ENCODE data around the gene NF2.

The NF2 gene

DNA sequence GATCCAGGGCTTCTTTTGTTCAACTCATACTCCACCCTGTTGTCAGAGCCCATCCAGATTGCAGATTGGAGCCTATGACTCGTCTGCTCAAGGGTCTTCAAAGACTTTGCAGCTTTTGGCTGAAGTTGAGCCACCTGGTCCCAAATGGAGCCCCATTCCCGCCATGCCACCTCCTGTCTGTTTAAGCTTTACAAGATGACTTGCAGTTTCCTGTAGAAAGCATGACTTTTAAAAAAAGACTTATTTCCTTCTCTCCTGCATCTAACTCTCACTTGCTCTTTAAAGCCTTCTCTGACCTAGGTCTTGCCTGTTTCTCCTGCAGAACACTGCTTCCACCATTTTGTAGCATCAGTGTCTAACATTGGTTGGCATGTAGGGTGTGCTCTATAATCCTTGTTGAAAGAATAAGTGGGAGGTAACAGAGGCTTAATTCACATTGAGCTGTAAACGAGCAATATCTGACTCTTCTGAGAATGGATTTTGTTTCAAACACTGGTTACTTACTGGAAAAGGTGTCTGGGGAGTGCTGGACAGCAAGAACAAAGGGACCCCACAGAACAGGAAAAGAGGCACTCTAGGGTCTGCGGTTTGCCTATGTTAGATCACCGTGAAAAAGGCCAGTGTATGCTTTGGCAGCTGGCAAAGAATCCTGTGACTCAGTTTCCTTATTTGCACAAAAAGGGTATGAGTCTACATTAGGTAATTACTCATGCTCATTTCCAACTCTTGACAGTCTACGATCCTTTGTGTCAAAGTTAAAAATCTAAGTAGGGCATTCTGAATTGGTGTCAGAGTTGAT is 30.3 kb downstream of the NF2 start:
- no peak for DNase-seq

DNA sequence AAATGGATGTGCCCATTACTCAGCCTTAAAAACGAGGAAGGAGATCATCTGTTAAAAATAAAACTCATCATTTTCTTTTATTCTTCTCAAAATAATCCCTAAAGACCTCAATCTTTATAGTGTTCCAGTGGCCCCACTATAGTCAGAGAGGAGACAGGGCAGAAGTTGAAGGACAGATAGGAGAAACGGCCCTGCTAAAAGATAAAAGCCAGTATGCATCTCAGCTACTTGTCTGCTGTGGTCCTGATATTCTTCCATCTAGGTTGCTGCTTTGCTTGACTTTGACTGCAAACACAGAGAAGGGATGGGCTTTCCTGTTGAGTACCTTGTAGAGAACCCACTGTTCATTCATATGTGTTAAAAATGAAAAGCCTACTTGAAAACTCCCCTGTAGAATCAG is 31.4 kb downstream of the NF2 start:
- DNase-seq = no peak

DNA sequence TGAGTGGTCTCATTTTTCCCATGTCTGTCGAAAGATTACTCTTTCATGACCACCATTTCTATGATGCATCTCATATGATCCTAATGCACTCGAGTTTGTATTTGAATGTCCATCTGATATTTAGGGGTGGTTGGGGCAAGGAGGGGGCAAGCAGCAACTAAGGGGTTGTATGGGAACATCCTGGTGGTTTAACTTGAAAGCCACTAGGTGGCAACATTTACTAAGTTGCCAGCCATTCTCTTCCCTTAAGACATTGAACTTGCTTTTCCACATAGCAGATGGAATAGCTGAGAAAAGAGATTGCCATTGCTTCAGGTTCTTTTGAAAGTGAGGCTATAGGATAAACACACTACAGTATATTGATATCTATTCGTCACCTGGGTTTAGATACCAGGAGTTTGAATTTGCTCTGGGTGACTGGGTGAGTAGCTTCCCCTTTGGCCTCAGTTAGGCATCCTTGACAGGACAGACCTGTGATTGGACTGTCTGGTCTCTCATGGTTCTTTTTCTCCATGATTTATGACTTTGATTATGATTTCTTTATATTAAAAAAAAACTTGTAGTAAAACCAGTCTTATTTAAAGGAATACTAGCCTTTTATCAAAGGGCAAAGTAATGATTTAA is 32.4 kb downstream of the NF2 start:
- DNase-seq = no peak

DNA sequence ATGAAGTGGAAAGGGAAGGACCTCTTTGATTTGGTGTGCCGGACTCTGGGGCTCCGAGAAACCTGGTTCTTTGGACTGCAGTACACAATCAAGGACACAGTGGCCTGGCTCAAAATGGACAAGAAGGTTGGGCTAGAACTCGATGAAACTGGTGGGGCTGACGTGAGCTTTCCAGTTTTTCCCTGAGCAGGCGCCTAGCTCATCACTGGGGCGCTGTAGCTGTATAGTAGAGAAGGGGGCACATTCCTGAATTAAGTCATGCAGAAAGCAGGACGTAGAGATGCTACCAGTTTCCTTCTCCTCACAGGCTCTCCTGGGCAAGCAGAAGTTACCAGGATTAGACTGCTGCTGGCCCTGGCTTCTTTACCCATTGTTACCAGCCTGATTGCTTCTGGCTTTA is 33.3 kb downstream of the NF2 start:
- DNase-seq = no peak

DNA sequence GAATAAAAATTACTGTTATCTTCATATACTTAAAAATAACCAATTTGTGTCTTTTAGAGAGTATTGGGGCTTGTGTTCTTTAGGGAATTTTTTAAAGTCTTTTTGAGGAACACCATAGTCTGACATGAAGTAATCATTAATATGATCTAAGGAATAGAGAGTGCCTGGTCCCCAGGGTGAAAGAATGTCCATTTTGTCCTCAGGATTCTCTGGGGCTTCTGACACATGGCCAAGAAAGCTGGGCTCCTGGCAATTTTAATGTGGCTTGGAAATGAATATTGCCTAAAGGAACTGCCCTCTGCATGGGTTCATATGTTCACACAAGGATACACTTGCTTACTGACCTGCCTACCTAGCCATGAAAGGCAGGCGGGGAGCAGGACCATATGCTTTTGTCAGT is 33.7 kb downstream of the NF2 start:
- no peak for DNase-seq

DNA sequence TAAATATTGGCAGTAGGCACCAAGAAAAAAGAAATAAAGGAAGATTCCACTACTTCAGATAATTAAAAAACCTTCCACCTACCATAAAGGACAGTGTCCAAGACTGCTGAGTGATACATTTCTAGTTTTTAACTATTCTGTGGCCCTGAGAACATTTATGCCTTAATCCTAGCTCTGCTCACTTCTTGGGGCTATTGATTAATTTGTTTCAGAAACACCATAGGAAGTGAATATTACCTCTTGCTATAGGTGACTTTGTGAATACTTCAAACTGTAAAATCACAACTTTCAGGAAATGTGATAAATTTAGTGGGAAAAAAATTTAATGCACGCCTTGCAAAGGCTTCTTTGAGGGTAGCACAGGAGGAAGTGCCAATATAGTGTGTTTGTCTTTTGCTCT is 35.2 kb downstream of the NF2 start:
- DNase-seq = no peak

DNA sequence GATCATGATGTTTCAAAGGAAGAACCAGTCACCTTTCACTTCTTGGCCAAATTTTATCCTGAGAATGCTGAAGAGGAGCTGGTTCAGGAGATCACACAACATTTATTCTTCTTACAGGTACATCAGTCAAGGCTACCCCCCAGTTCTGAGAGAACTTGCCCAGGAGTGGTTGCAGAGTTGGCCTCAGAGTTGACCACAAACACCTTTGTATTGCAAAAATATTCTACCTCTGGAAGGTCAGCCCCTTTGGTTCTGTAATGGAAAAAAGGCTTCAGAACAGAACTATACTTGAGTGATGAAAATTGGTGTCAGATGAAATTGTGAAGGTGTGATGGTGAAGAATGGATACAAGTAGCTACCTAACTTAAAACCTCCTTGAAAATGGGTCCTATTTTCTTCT is 35.7 kb downstream of the NF2 start:
- no peak for DNase-seq

DNA sequence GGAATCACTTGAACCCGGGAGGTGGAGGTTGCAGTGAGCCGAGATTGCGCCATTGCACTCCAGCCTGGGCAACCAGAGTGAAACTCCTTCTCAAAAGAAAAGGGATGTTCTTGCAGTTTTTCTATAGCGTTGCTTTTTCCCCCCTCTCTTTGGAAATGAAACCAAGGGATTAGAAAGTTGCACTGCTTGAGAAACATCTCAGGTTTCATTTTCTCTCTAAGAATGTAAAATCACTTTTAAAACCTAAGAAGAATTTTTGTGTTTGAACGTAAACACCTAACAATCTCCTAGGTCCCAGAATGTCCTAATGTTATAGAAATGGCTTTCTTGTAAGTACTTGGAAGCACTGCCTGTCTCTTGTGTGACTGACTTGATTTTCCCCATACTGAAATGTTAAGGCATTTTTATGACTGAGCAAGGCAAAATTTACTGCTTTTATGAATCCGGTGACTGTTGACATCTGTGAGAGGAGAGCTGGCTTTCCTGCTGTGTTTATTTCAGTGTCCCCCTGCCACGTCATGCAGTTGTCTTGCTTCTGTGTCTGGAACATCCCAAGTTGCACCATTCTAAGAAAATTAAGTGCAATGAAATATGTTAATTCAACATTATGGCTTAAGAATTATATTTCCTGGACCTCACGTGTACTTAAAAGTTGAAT is 37.7 kb downstream of the NF2 start:
- no peak for DNase-seq

DNA sequence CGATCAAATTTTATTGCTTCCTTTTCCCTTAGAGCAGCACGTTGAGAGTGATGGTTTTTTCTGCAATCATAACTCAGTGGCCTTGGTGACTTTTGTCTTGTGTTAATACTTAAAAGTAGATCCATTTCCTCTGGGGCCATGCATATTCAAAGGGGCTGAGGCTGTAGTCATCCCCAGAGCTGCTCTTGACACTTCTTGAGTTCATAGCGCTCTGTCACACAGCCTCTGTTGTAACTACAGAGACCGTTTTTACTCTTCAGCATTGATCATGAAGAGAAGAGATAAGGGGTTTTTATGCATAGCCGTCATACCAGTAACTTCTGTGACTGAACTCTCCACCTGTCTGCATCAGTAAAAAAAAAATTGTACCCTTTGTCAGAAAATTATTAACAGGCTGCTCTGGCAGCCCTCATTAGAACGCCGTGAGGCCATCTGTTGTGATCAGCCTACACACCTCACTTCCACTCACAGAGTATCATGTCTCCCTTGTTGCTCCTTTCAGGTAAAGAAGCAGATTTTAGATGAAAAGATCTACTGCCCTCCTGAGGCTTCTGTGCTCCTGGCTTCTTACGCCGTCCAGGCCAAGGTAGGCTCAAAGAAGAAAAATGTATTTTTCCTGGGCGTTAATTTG is 38.4 kb downstream of the NF2 start:
- DNase-seq = no peak

DNA sequence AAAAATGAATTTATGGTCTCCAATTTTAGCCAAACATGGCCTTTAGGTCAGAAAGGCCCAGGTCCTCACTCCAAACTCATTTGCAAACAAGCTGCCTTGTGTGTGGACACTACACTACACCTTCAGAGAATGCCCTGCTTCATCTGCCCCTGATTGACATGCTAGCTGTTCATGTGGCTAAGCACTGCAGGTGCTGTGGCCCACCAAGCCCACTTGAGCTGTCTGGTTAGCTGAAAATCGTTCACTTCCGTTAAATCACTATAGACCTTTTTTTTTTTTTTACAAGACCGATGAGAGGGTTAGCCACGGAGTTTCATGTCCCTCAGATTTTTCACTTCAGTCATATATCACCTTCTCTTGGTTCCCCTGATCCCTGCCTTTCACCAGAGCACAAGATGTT is 39.3 kb downstream of the NF2 start:
- DNase-seq = no peak

DNA sequence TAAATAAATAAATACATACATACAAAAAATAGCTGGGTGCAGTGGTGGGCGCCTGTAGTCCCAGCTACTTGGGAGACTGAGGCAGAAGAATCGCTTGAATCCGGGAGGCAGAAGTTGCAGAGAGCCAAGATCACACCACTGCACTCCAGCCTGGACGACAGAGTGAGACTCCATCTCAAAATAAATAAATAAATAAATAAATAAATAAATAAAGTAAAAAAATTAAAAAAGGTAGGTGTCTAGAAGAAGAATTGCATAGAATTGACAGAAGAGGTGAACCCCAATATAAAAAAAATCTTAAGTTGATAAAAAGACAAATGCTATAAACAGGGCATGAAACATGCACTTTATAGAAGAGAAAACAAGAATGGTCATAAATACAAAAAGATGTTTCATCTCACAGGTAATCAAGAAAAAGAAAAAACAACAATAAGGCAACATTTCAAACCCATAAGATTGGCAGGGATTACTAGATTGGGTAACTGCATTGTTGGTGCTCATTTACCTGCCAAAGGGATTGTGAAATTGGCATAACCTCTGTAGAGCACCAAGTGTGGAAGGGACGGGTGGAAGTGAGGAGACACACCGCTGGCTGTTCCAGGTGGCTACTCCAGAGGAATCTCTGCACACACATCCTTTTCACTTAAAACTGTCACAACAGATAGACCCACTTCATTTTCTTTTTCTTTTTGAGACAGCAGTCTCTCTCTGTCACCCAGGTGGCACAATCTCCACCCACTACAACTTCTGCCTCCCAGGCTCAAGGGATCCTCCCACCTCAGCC is 44.7 kb downstream of the NF2 start:
- DNase-seq = no peak

DNA sequence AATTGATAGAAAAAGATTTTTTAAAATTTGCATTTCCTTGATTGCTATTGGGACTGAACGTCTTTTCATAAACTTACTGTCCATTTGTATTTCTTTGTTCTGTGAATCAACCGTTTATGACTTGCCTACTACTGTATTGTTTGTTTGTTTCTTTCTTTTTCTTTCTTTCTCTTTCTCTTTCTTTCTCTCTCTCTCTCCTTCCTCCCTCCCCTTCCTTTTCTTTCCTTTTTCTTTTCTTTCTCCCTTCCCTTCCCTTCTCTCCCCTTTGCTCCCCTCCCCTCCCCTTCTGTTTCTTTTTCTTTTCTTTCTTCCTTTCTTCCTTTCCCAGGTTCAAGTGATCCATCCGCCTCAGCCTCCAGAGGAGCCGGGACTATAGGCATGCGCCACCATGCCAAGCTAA is 46.9 kb downstream of the NF2 start:
- no peak for DNase-seq

DNA sequence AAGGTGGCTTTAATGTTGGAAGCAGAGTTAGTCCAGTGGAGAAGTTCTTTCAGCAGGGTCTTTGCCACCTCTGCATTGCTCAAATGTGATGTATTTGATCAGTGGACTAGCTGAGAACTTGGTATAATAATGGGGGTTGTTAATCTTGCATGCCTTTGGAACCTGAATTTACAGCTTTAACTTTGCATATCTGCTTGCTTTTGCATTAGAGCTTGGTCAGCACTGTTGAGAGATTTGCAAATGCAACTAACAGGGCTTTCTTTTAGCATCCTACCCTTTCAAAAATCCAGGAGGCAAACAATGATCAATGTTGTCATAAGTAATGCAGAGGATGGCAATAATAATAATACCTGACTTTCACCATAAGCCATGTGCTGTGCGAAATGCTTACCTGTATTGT is 48.2 kb downstream of the NF2 start:
- no peak for DNase-seq

DNA sequence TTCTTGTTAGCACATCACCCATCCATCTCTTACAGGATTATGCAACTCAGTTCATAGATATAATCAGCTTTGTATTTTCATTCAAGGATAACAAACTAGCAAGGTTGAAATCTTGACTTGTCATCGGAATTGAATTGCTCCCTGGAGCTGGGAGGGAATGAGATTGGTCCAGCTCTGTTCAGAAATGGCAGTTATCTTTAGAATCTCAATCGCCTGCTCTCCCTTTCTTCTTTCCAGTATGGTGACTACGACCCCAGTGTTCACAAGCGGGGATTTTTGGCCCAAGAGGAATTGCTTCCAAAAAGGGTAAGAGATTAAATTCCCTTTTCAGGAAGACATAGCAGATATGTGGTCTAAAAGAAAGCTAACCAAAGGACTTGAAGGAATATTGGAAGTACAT is 51.0 kb downstream of the NF2 start:
- no peak for DNase-seq

DNA sequence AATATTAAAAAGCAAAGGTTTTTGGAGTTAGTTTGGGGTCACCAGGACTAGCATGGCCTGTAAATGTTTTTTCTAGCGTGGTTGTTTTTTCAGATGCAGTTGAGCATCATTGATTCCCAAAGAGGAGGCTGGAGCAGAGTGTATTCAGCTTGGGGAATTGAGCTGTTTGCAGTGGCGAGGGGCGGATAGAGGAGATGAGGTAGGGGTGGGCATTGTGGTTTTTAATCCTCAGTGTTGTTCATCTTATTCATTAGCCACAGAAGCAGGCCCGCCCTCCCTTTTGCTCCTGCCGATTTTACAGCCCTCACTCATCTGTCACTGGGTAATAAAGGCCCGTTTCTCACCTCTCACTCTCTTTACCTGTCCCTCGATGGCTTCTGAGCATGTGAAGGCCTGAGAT is 51.4 kb downstream of the NF2 start:
- DNase-seq = no peak

DNA sequence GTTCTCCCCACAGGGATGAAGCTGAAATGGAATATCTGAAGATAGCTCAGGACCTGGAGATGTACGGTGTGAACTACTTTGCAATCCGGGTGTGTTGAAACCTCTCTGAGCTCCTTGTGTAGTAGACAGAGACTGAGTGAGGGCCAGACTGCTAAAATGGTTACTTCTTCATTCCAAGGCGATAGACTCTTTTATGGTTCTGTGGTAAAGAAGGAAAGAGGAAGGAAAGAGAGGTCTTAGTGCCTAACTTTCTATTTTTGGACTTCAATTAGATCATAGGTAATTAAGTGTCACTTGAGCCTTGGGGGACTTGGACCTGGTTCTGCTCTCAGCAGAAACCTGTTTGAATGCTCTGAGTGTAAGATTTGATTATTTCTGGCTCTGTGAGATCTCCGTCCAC is 54.7 kb downstream of the NF2 start:
- no peak for DNase-seq

DNA sequence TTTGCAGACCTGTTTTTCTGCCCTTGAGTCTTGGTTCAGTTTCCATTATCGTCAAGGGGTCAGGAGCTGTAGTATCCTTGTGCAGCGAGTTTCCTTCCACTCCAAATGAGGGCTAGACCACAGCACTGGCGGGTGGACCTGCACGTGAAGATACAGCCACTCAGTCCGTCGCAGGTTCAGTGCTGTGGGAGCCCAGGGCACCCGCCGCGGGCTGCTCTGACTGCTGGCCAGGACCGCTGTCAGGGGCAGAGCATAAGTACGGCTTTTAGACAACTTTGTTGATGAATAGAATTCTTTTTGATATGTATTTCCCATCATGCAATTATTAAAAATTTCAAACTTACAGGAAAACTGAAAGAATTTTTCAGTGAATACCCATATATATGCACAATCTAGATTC is 56.6 kb downstream of the NF2 start:
- no peak for DNase-seq

DNA sequence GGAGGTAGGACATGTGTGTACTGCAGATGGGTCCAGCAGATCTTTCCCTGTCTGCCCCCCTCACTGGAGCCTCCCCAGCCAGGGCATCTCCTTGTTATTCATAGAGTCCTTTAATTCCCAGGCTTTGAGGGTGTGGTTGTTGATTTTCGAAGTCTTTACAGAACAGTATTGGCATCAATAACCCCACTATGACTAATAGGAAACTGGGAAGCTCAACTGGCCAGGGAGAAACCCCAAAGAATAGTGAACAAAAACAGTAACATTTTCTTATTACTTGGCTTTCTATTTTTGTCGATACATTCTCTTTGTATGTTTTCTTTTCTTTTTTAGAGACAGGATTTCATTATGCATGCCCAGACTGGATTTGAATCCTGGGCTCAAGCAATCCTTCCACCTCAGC is 57.9 kb downstream of the NF2 start:
- DNase-seq = no peak

DNA sequence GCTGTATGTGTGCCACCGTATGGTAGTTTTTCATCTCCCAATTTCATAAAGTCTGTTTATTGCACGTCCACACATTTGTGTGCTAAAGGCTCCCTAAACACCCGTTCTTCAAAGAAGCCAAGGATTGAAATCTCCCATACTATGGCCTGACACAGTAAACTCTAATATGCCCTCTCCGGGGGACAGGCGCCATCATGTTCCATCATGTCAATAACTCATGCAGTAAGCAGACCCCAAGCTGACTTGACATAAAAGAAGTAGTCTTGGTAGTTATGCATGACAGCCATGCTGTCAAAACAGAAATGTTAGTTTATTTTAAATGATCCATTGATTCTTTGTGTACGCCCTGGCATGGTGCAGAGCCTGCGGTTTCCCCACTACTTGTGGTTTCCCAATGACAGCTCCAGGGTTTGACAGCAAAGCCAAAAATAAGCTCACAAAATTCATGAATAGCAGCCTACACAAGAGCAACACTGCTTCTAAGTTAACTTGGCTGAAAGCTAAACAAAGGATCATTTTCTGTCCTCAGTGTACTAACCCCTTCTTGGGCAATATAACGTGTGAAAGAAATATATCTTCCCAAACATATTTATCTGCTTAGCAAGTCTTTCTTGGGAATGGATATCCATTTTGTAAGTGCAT is 59.9 kb downstream of the NF2 start:
- DNase-seq = no peak

DNA sequence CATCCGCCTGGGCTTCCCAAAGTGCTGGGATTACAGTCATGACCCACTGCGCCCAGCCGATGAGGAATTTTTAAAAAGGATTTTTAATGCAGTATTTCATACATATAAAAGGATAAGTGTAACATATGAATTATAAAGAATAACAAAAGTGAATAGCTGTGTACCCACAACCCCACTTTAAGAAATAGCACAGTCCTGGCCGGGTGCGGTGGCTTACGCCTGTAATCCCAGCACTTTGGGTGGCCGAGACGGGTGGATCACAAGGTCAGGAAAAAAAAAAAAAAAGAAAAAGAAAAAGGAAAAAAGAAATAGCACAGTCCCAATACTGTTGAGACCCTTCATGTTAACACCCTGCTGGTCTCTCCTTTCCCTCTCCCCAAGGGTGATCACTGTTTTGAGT is 62.1 kb downstream of the NF2 start:
- no peak for DNase-seq

DNA sequence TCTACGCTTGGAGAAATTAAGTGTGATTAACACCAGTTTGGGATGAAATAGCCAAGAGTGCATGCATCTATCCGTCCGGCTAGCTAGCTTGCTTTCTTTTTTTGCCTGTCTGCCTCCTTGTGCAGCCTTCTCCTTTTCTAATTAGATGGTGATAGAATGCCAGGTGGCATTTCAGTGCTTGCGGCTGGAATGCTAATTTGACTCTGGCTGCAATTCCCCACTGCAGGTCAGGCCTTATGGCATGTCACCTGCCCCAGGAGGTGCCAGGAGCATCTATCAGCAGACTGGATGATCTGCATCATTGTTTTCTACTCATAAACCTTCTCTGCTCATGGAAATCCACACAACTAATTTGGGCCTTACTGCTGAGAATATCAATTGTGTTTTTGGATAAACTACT is 65.2 kb downstream of the NF2 start:
- DNase-seq = no peak

DNA sequence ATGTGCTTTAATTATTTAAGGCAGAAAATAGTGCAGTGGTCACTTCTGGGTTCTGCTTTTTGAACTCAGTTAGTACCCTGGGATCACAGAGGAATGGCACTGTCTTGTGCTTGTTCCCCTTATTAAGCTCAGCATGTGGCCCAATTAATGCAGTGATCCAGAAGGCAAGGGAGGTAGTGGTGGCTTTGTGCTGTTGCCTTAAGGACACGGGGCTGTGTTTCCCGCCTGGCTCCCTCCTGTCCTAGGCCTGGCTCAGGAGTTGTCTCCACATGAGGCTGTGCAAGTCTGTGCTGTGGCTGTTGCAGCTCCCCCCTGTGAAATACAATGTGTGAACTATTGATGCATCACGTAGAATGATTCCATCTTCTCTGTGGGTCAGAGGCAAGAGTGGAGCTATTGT is 67.2 kb downstream of the NF2 start:
- no peak for DNase-seq

All from activated CD4-positive, CD25-positive, alpha-beta regulatory T cell (primary cell).